Inflammatory macrophage treated with lipopolysaccharide for 4 hours (primary cell): ENCODE measurements around the gene DMBX1.
A peak's percentile ranks its signal among the peaks of the same experiment; 100 is the strongest.

Experiments
- DNase-seq: peaks from one replicate; pipeline ENCODE4 v3.0.0-alpha.2; 2020

DMBX1 gene

GRCh38 chr1:46506470-46507219 is 17.0 kb downstream of the DMBX1 start:
- no peak for DNase-seq

- peak; percentile 39 for DNase-seq
These were observed 19.1 kb downstream of the DMBX1 start for GRCh38 chr1:46508757-46509156.

- no peak for DNase-seq
These were observed 20.8 kb downstream of the DMBX1 start for GRCh38 chr1:46510341-46510997.

GRCh38 chr1:46510998-46511365 is 21.3 kb downstream of the DMBX1 start:
- no peak for DNase-seq

GRCh38 chr1:46512135-46512791 is 22.6 kb downstream of the DMBX1 start:
- no peak for DNase-seq

- no peak for DNase-seq
These were observed 23.2 kb downstream of the DMBX1 start for GRCh38 chr1:46512792-46513190.

- no peak for DNase-seq
These were observed 23.9 kb downstream of the DMBX1 start for GRCh38 chr1:46513536-46513935.

GRCh38 chr1:46515576-46515975 is 25.9 kb downstream of the DMBX1 start:
- DNase-seq = no peak

GRCh38 chr1:46516200-46516950 is 26.7 kb downstream of the DMBX1 start:
- no peak for DNase-seq

GRCh38 chr1:46517010-46517600 is 27.5 kb downstream of the DMBX1 start:
- no peak for DNase-seq

GRCh38 chr1:46517932-46518498 is 28.4 kb downstream of the DMBX1 start:
- DNase-seq = no peak

GRCh38 chr1:46519209-46519608 is 29.6 kb downstream of the DMBX1 start:
- DNase-seq = peak; percentile 5

- DNase-seq = no peak
These were observed 30.7 kb downstream of the DMBX1 start for GRCh38 chr1:46520063-46520911.

- DNase-seq = peak; percentile 22
These were observed 31.8 kb downstream of the DMBX1 start for GRCh38 chr1:46521414-46521813.

GRCh38 chr1:46522184-46522968 is 32.7 kb downstream of the DMBX1 start:
- DNase-seq = peak; percentile 92

GRCh38 chr1:46522969-46523320 is 33.3 kb downstream of the DMBX1 start:
- DNase-seq = no peak

- no peak for DNase-seq
These were observed 34.1 kb downstream of the DMBX1 start for GRCh38 chr1:46523496-46524353.

GRCh38 chr1:46524843-46525242 is 35.2 kb downstream of the DMBX1 start:
- DNase-seq = no peak

GRCh38 chr1:46525253-46525983 is 35.8 kb downstream of the DMBX1 start:
- DNase-seq = no peak
